GM11168 (cell line): Measurements from ENCODE around the gene UBASH3A.

Source experiments
- in situ Hi-C: fragments of 300-500 bp; cut with MboI; formaldehyde crosslinking; loops from one replicate; pipeline ENCODE4 v1.12.0; 2022; ENCODE audit warnings: low sequenced_read_pairs; ENCODE audit not compliant: unreplicated experiment

The UBASH3A gene

GRCh38 chr21:42496120-42496838 lies 92.6 kb downstream of the UBASH3A start, which contains the start of gene RSPH1:
Gene RSPH1 (minus strand): TSS chr21:42496224. CDS start chr21:42496186, 38 bp downstream.
- in situ Hi-C loops, result no loop called here

- in situ Hi-C loops, result no loop called here
These were observed 93.1 kb downstream of the UBASH3A start for GRCh38 chr21:42496839-42497202.
